ENCODE measurements around the gene BANF2.
"Not testable (repeated sequence)": the region's sequence is repeated elsewhere in the genome, so short reads cannot be mapped to it uniquely, and the experiment has no call there.

BANF2 gene

GRCh38 chr20:17767624-17768023 is 67.9 kb downstream of the BANF2 start:
- Histone ChIP-seq H3K9ac (ENCODE audit: low read depth, low read length) (no peak overlapping the region), H3K4me1 (ENCODE audit: insufficient read depth, low read length) (peaks cover 19% of the 10 kb centered on the region), H3K36me3 (ENCODE audit: insufficient read depth, low read length) (no peaks in the 10 kb centered on the region), H3K27me3 (ENCODE audit: insufficient read depth, low read length) (no peaks in the 10 kb centered on the region), H3K4me3 (ENCODE audit: low read length) (no peak overlapping the region), H3K9me3 (ENCODE audit: insufficient read depth, low read depth, low read length) (no peaks in the 10 kb centered on the region), H3K27ac (ENCODE audit: low read depth, low read length) (no peak overlapping the region)
- WGBS: 89% methylated on average over 2 of the region's 2 CpGs

GRCh38 chr20:17768271-17768670 is 68.5 kb downstream of the BANF2 start:
- WGBS: 96% methylated on average over 2 of the region's 2 CpGs
- Histone ChIP-seq H3K27me3 (ENCODE audit: insufficient read depth, low read length) (no peaks in the 10 kb centered on the region), H3K4me1 (ENCODE audit: insufficient read depth, low read length) (peaks cover 12% of the 10 kb centered on the region), H3K4me3 (ENCODE audit: low read length) (no peak overlapping the region), H3K27ac (ENCODE audit: low read depth, low read length) (no peak overlapping the region), H3K9me3 (ENCODE audit: insufficient read depth, low read depth, low read length) (no peaks in the 10 kb centered on the region), H3K36me3 (ENCODE audit: insufficient read depth, low read length) (no peaks in the 10 kb centered on the region), H3K9ac (ENCODE audit: low read depth, low read length) (no peak overlapping the region)

DNA sequence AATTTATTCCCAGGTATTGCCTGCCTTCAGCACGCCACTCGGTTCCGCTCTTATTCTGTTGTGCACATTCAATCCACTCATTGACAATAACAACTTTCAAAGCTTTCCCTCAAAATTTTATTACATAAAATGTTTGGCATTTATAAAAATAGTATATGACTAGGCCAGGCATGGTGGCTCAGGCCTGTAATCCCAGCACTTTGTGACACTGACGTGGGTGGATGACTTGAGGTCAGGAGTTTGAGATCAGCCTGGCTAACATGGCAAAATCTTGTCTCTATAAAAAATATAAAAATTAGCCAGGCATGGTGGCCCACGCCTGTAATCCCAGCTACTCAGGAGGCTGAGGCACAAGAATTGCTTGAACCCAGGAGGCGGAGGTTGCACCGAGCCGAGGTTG is 70.0 kb downstream of the BANF2 start:
- not testable (repeated sequence) for H3K4me1 ChIP-seq (ENCODE audit: insufficient read depth, low read length); H3K27ac ChIP-seq (ENCODE audit: low read depth, low read length); H3K4me3 ChIP-seq (ENCODE audit: low read length); H3K9me3 ChIP-seq (ENCODE audit: insufficient read depth, low read depth, low read length); H3K27me3 ChIP-seq (ENCODE audit: insufficient read depth, low read length); H3K9ac ChIP-seq (ENCODE audit: low read depth, low read length); H3K36me3 ChIP-seq (ENCODE audit: insufficient read depth, low read length)
- 90% methylated on average over 8 of the region's 8 CpGs for WGBS

DNA sequence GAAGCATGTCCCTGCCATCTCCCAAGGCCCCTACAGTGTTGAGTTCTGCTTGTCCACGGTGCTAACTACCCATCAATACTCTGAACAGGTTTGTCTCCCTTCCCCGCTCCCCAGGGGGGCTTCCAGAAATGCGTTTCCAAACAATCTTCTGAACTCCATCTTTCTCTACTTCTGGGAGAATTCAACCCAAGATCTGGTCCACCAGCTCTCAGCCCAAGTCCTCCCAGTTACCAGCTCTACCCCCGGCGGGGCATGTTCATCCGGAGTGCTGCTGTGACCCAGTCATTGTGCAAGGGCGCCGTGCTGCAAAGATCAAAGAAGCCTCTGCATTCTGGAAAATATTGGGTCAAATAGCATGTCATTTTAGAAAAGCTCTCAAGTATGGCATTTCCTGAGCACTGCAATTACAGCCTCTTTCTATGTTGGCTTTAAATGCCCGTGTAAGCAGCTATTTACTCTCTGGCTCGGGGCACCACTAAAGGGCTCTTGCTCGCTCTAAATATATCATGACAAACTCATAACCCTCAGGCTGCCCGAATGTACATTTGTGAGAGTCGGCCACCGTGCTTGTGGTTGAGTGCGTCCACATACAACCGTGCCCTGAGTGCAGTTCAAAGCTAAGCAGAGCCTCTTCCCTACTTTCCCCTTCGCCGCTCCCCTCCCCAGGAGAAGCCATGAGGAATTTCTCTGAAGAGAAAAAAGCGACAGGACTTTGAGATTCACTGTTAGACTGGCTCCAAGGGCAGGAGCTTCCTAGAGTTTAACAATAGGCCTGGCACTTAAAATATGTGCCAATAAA is 71.6 kb downstream of the BANF2 start:
- no peak overlapping the region for H3K4me3 ChIP-seq (ENCODE audit: low read length)
- H3K27me3 ChIP-seq (ENCODE audit: insufficient read depth, low read length): no peaks in the 10 kb centered on the region
- no peak overlapping the region for H3K9ac ChIP-seq (ENCODE audit: low read depth, low read length)
- WGBS: 78% methylated on average over 19 of the region's 19 CpGs
- no peak overlapping the region for H3K27ac ChIP-seq (ENCODE audit: low read depth, low read length)
- H3K9me3 ChIP-seq (ENCODE audit: insufficient read depth, low read depth, low read length): no peaks in the 10 kb centered on the region
- H3K36me3 ChIP-seq (ENCODE audit: insufficient read depth, low read length): no peaks in the 10 kb centered on the region
- peaks cover 10% of the 10 kb centered on the region; the same call in 1 of the 2 replicates for H3K4me1 ChIP-seq (ENCODE audit: insufficient read depth, low read length)

GRCh38 chr20:17772005-17772343 is 72.2 kb downstream of the BANF2 start:
- Histone ChIP-seq H3K36me3 (ENCODE audit: insufficient read depth, low read length) (no peaks in the 10 kb centered on the region), H3K4me1 (ENCODE audit: insufficient read depth, low read length) (peaks cover 10% of the 10 kb centered on the region; the same call in 1 of the 2 replicates), H3K9me3 (ENCODE audit: insufficient read depth, low read depth, low read length) (0 out of 2 replicates have a peak, but pooled peaks cover 2% of the 10 kb centered on the region), H3K4me3 (ENCODE audit: low read length) (no peak overlapping the region), H3K27ac (ENCODE audit: low read depth, low read length) (no peak overlapping the region), H3K9ac (ENCODE audit: low read depth, low read length) (no peak overlapping the region), H3K27me3 (ENCODE audit: insufficient read depth, low read length) (no peaks in the 10 kb centered on the region)
- 69% methylated on average over 3 of the region's 3 CpGs for WGBS

GRCh38 chr20:17773619-17774018 is 73.9 kb downstream of the BANF2 start:
- H3K27ac ChIP-seq (ENCODE audit: low read depth, low read length): no peak overlapping the region
- H3K27me3 ChIP-seq (ENCODE audit: insufficient read depth, low read length): no peaks in the 10 kb centered on the region
- no peak overlapping the region for H3K4me3 ChIP-seq (ENCODE audit: low read length)
- peaks cover 10% of the 10 kb centered on the region; the same call in 1 of the 2 replicates for H3K4me1 ChIP-seq (ENCODE audit: insufficient read depth, low read length)
- peaks cover 10% of the 10 kb centered on the region for H3K9me3 ChIP-seq (ENCODE audit: insufficient read depth, low read depth, low read length)
- H3K36me3 ChIP-seq (ENCODE audit: insufficient read depth, low read length): no peaks in the 10 kb centered on the region
- WGBS: 91% methylated on average over 6 of the region's 6 CpGs
- no peak overlapping the region for H3K9ac ChIP-seq (ENCODE audit: low read depth, low read length)

- H3K4me1 ChIP-seq (ENCODE audit: insufficient read depth, low read length): peaks cover 10% of the 10 kb centered on the region; the same call in 1 of the 2 replicates
- H3K27ac ChIP-seq (ENCODE audit: low read depth, low read length): no peak overlapping the region
- peaks cover 15% of the 10 kb centered on the region for H3K9me3 ChIP-seq (ENCODE audit: insufficient read depth, low read depth, low read length)
- WGBS: 96% methylated on average over 5 of the region's 5 CpGs
- no peak overlapping the region for H3K4me3 ChIP-seq (ENCODE audit: low read length)
- no peaks in the 10 kb centered on the region for H3K36me3 ChIP-seq (ENCODE audit: insufficient read depth, low read length)
- no peak overlapping the region for H3K9ac ChIP-seq (ENCODE audit: low read depth, low read length)
- H3K27me3 ChIP-seq (ENCODE audit: insufficient read depth, low read length): no peaks in the 10 kb centered on the region
Observed at GRCh38 chr20:17775600-17775999, 75.8 kb downstream of the BANF2 start.

DNA sequence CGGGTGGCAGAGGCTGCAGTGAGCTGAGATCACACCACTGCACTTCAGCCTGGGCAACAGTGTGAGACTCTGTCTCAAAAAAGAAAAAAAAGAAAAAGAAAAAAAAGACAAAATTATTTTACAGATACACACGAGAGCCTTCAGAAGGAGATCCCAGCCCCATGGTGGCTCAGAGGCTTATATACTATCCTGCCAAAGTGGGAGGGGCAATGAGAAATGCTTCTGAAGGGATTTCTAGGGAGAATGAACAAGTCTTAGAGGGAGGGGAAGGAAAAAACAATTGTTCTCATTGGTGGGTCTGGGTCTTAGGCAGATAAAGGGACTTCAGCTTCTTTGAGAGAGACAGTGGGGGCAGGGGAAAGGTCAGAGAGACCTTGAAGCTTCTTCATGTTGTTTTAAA is 76.8 kb downstream of the BANF2 start:
- no peak overlapping the region for H3K27ac ChIP-seq (ENCODE audit: low read depth, low read length)
- H3K4me1 ChIP-seq (ENCODE audit: insufficient read depth, low read length): peaks cover 3% of the 10 kb centered on the region; the same call in 1 of the 2 replicates
- H3K4me3 ChIP-seq (ENCODE audit: low read length): no peak overlapping the region
- H3K9me3 ChIP-seq (ENCODE audit: insufficient read depth, low read depth, low read length): peaks cover 15% of the 10 kb centered on the region
- WGBS: 89% methylated on average over 2 of the region's 2 CpGs
- H3K9ac ChIP-seq (ENCODE audit: low read depth, low read length): no peak overlapping the region
- no peaks in the 10 kb centered on the region for H3K27me3 ChIP-seq (ENCODE audit: insufficient read depth, low read length)
- H3K36me3 ChIP-seq (ENCODE audit: insufficient read depth, low read length): no peaks in the 10 kb centered on the region

DNA sequence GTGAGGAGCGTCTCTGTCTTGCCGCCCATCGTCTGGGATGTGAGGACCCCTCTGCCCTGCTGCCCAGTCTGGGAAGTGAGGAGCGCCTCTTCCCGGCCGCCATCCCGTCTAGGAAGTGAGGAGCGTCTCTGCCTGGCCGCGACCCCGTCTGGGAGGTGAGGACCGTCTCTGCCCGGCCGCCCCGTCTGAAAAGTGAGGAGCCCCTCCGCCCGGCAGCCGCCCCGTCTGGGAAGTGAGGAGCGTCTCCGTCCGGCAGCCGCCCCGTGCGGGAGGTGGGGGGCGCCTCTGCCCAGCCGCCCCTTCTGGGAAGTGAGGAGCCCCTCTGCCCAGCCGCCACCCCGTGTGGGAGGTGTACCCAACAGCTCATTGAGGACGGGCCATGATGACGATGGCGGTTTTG is 79.2 kb downstream of the BANF2 start:
- H3K4me3 ChIP-seq (ENCODE audit: low read length); H3K27ac ChIP-seq (ENCODE audit: low read depth, low read length); H3K27me3 ChIP-seq (ENCODE audit: insufficient read depth, low read length); H3K36me3 ChIP-seq (ENCODE audit: insufficient read depth, low read length); H3K9ac ChIP-seq (ENCODE audit: low read depth, low read length); H3K4me1 ChIP-seq (ENCODE audit: insufficient read depth, low read length): not testable (repeated sequence)
- 94% methylated on average over 30 of the region's 32 CpGs for WGBS
- peaks cover 15% of the 10 kb centered on the region for H3K9me3 ChIP-seq (ENCODE audit: insufficient read depth, low read depth, low read length)

DNA sequence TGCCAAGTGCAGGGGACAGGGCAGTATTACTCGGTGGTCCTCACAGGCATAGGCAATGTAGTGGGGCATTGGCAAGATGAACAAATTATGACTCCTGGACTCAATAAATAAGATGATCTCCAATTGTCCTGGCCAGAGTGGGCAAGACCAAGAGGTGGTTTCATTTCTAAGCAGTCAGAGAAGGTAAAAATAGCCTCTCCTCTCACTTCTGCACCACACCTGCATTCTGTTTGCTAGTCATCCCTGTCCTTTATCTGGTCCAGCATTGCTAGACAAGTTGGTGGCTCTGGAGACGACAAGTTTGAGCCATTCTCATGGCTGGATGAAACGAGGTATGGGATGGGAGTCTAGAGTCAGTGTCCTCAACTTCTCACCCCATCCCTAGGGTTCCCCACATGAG is 83.0 kb downstream of the BANF2 start:
- H3K9ac ChIP-seq (ENCODE audit: low read depth, low read length): no peak overlapping the region
- no peaks in the 10 kb centered on the region for H3K4me1 ChIP-seq (ENCODE audit: insufficient read depth, low read length)
- peaks cover 10% of the 10 kb centered on the region for H3K9me3 ChIP-seq (ENCODE audit: insufficient read depth, low read depth, low read length)
- H3K27ac ChIP-seq (ENCODE audit: low read depth, low read length): no peak overlapping the region
- H3K36me3 ChIP-seq (ENCODE audit: insufficient read depth, low read length): no peaks in the 10 kb centered on the region
- no peak overlapping the region for H3K4me3 ChIP-seq (ENCODE audit: low read length)
- H3K27me3 ChIP-seq (ENCODE audit: insufficient read depth, low read length): no peaks in the 10 kb centered on the region
- WGBS: 94% methylated on average over 3 of the region's 3 CpGs

- H3K27me3 ChIP-seq (ENCODE audit: insufficient read depth, low read length): no peaks in the 10 kb centered on the region
- H3K9ac ChIP-seq (ENCODE audit: low read depth, low read length): no peak overlapping the region
- H3K9me3 ChIP-seq (ENCODE audit: insufficient read depth, low read depth, low read length): peaks cover 5% of the 10 kb centered on the region; the same call in 1 of the 2 replicates
- H3K27ac ChIP-seq (ENCODE audit: low read depth, low read length): no peak overlapping the region
- H3K4me1 ChIP-seq (ENCODE audit: insufficient read depth, low read length): no peaks in the 10 kb centered on the region
- H3K36me3 ChIP-seq (ENCODE audit: insufficient read depth, low read length): no peaks in the 10 kb centered on the region
- no peak overlapping the region for H3K4me3 ChIP-seq (ENCODE audit: low read length)
- WGBS: 92% methylated on average over 6 of the region's 6 CpGs
Observed at GRCh38 chr20:17783671-17784070, 83.9 kb downstream of the BANF2 start.

DNA sequence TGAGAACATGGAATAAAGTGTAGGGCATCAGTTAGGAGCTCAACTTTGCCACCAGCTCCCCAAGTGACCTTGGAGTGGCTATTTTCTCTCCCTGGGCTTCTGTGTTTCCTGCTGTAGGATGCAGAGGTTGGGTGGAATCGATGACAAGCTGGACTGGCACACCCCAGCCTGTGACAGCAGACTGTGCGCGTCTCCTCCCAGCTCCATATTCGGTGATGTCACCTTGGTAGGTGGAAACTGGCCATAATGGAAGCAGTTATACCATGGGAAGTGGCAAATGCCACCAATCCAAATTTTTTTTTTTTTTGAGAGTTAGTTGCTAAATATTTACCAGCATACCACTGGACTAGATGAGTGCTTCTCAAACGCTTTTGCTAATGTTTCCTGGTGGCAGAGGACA is 85.2 kb downstream of the BANF2 start:
- 89% methylated on average over 5 of the region's 5 CpGs for WGBS
- Histone ChIP-seq H3K4me3 (ENCODE audit: low read length) (no peak overlapping the region), H3K36me3 (ENCODE audit: insufficient read depth, low read length) (no peaks in the 10 kb centered on the region), H3K9ac (ENCODE audit: low read depth, low read length) (no peak overlapping the region), H3K27me3 (ENCODE audit: insufficient read depth, low read length) (no peaks in the 10 kb centered on the region), H3K4me1 (ENCODE audit: insufficient read depth, low read length) (no peaks in the 10 kb centered on the region), H3K9me3 (ENCODE audit: insufficient read depth, low read depth, low read length) (peaks cover 4% of the 10 kb centered on the region; the same call in 1 of the 2 replicates), H3K27ac (ENCODE audit: low read depth, low read length) (no peak overlapping the region)

All from HUES64 (cell line).